Erythroblast (primary cell): Measurements from ENCODE around the gene MPPE1.
"Not testable (repeated sequence)": the region's sequence is repeated elsewhere in the genome, so short reads cannot be mapped to it uniquely, and the experiment has no call there.

Experiments
- DNase-seq, 2 experiments: peaks; one replicate each; lab custom pipeline; 2025; lab: John Stamatoyannopoulos, UW
- GATA1 ChIP-seq: IDR thresholded peaks from 2 replicates; pipeline ENCODE4 v1.6.1; 2011; ENCODE audit warnings: low read depth, mild to moderate bottlenecking, control low read depth, low read length, moderate library complexity
- POLR2A ChIP-seq: IDR thresholded peaks from 2 replicates; pipeline ENCODE4 v1.6.1; 2011; ENCODE audit warnings: mild to moderate bottlenecking, low read length

Gene MPPE1

GRCh38 chr18:11906176-11906575 lies 1.9 kb downstream of the MPPE1 start:
- no peak for DNase-seq
- no peak for TF ChIP-seq GATA1
- no peak for TF ChIP-seq POLR2A

- DNase-seq: no peak
- no peak for TF ChIP-seq POLR2A
- no peak for TF ChIP-seq GATA1
Observed at GRCh38 chr18:11905613-11906012, 2.5 kb downstream of the MPPE1 start.

- TF ChIP-seq POLR2A (no peak), GATA1 (no peak)
- DNase-seq: no peak
Observed at GRCh38 chr18:11902522-11903292, 5.4 kb downstream of the MPPE1 start.

GRCh38 chr18:11901826-11902438 lies 6.2 kb downstream of the MPPE1 start:
- peak; percentile 60 to 90 for DNase-seq

GRCh38 chr18:11899063-11899462 lies 9.1 kb downstream of the MPPE1 start:
- TF ChIP-seq GATA1: no peak
- no peak for TF ChIP-seq POLR2A
- DNase-seq: no peak

More at GRCh38 chr18:11901826-11902438, 6.2 kb downstream of the MPPE1 start:
- TF ChIP-seq GATA1 (no peak), POLR2A (no peak)

GRCh38 chr18:11897781-11898180 lies 10.3 kb downstream of the MPPE1 start:
- no peak for TF ChIP-seq GATA1
- no peak for TF ChIP-seq POLR2A
- no peak for DNase-seq

GRCh38 chr18:11892438-11892837 lies 15.7 kb downstream of the MPPE1 start:
- not testable (repeated sequence) for DNase-seq

- DNase-seq: no peak
- no peak for TF ChIP-seq GATA1
- TF ChIP-seq POLR2A: no peak
Observed at GRCh38 chr18:11891737-11892136, 16.4 kb downstream of the MPPE1 start.

GRCh38 chr18:11889284-11889683 lies 18.8 kb downstream of the MPPE1 start:
- no peak for DNase-seq

GRCh38 chr18:11888726-11889125 lies 19.4 kb downstream of the MPPE1 start:
- TF ChIP-seq GATA1 (no peak), POLR2A (no peak)
- DNase-seq: no peak

More at GRCh38 chr18:11889284-11889683, 18.8 kb downstream of the MPPE1 start:
- no peak for TF ChIP-seq POLR2A
- TF ChIP-seq GATA1: no peak

- peak in 1 of 2 experiments; percentile 48 for DNase-seq
- TF ChIP-seq POLR2A (no peak), GATA1 (no peak)
Observed at GRCh38 chr18:11887328-11888128, 20.6 kb downstream of the MPPE1 start.

GRCh38 chr18:11886577-11887110 lies 21.5 kb downstream of the MPPE1 start:
- no peak for DNase-seq
- TF ChIP-seq GATA1 (no peak), POLR2A (no peak)

- TF ChIP-seq POLR2A: no peak
- no peak for TF ChIP-seq GATA1
- DNase-seq: no peak
Observed at GRCh38 chr18:11885278-11885947, 22.7 kb downstream of the MPPE1 start.
